Neuronal stem cell (in vitro differentiated cells): ENCODE measurements around the gene LRMDA.
A peak's percentile ranks its signal among the peaks of the same experiment; 100 is the strongest.
"Not testable (repeated sequence)": the region's sequence is repeated elsewhere in the genome, so short reads cannot be mapped to it uniquely, and the experiment has no call there.

ENCODE experiments used
- DNase-seq: peaks from one replicate; pipeline ENCODE4 v3.0.0-alpha.2; 2013; ENCODE audit warnings: low spot score
- H2AFZ ChIP-seq: one replicate; pipeline ENCODE4 v1.6.1; 2013; ENCODE audit warnings: mild to moderate bottlenecking, low read length, inconsistent platforms
- H2AK5ac ChIP-seq: 2 replicates; pipeline ENCODE4 v1.6.1; 2013; ENCODE audit warnings: low read depth, mild to moderate bottlenecking, inconsistent platforms, low read length, moderate library complexity, mixed read lengths
- H2BK120ac ChIP-seq: 2 replicates; pipeline ENCODE4 v1.6.1; 2013; ENCODE audit warnings: low read depth, mild to moderate bottlenecking, inconsistent platforms, low read length, moderate library complexity, mixed read lengths
- H2BK12ac ChIP-seq: one replicate; pipeline ENCODE4 v1.6.1; 2013; ENCODE audit warnings: low read length, inconsistent platforms
- H2BK15ac ChIP-seq: 2 replicates; pipeline ENCODE4 v1.6.1; 2013; ENCODE audit warnings: mild to moderate bottlenecking, low read length, inconsistent platforms, mixed read lengths
- H2BK5ac ChIP-seq: one replicate; pipeline ENCODE4 v1.6.1; 2013; ENCODE audit warnings: inconsistent platforms, mild to moderate bottlenecking, low read length, moderate library complexity
- H3K14ac ChIP-seq: one replicate; pipeline ENCODE4 v1.6.1; 2013; ENCODE audit warnings: low read length, inconsistent platforms
- H3K18ac ChIP-seq: 2 replicates; pipeline ENCODE4 v1.6.1; 2013; ENCODE audit warnings: low read length, inconsistent platforms
- H3K23ac ChIP-seq: 2 replicates; pipeline ENCODE4 v1.6.1; 2013; ENCODE audit warnings: low read depth, mild to moderate bottlenecking, mixed read lengths, low read length, inconsistent platforms; ENCODE audit not compliant: poor library complexity
- H3K27ac ChIP-seq: replicated peaks from 3 replicates; pipeline ENCODE4 v1.5.1; 2013; ENCODE audit warnings: low read length, inconsistent platforms
- H3K27me3 ChIP-seq, 3 experiments: 2 replicates each; pipeline ENCODE4 v1.6.1; 2013; ENCODE audit warnings: low read length in 3 of 3, mild to moderate bottlenecking in 2 of 3, inconsistent platforms in 1 of 3, low read depth in 1 of 3, mixed read lengths in 1 of 3, moderate library complexity in 1 of 3; ENCODE audit not compliant: control insufficient read depth in 3 of 3, insufficient read depth in 3 of 3
- H3K36me3 ChIP-seq, 2 donors: replicated peaks in 1 of 2; 2 replicates each; pipeline ENCODE4 v1.6.1; 2013; ENCODE audit warnings: low read length in 2 of 2; ENCODE audit not compliant: control insufficient read depth in 2 of 2, insufficient read depth in 2 of 2
- H3K4ac ChIP-seq: 2 replicates; pipeline ENCODE4 v1.6.1; 2013; ENCODE audit warnings: inconsistent platforms, mild to moderate bottlenecking, low read length, moderate library complexity
- H3K4me1 ChIP-seq, 2 donors: 1 replicate in 1 of 2; 2 replicates in 1 of 2; pipeline ENCODE4 v1.6.1; 2013; ENCODE audit warnings: low read length in 2 of 2, low read depth in 1 of 2; ENCODE audit not compliant: control insufficient read depth in 2 of 2, insufficient read depth in 1 of 2
- H3K4me2 ChIP-seq: one replicate; pipeline ENCODE4 v1.6.1; 2013; ENCODE audit warnings: mild to moderate bottlenecking, low read length, inconsistent platforms; ENCODE audit not compliant: insufficient read depth, poor library complexity, severe bottlenecking
- H3K4me3 ChIP-seq, 2 donors: 2 replicates each; pipeline ENCODE4 v1.5.1; 2013; ENCODE audit warnings: low read length in 2 of 2, mild to moderate bottlenecking in 2 of 2, inconsistent platforms in 1 of 2, moderate library complexity in 1 of 2
- H3K79me1 ChIP-seq: one replicate; pipeline ENCODE4 v1.6.1; 2013; ENCODE audit warnings: low read depth, mild to moderate bottlenecking, inconsistent platforms, low read length, moderate library complexity
- H3K9ac ChIP-seq: one replicate; pipeline ENCODE4 v1.6.1; 2013; ENCODE audit warnings: mild to moderate bottlenecking, low read depth, low read length, inconsistent platforms; ENCODE audit not compliant: poor library complexity
- H3K9me3 ChIP-seq, 2 donors: replicated peaks in 1 of 2; 2 replicates each; pipeline versions ENCODE3 to v1.6.1; 2013; ENCODE audit warnings: low read length in 2 of 2, mild to moderate bottlenecking in 2 of 2, inconsistent platforms in 1 of 2, low read depth in 1 of 2, mixed read lengths in 1 of 2, moderate library complexity in 1 of 2; ENCODE audit not compliant: control insufficient read depth in 2 of 2, insufficient read depth in 1 of 2
- H4K8ac ChIP-seq: one replicate; pipeline ENCODE4 v1.6.1; 2013; ENCODE audit warnings: low read depth, mild to moderate bottlenecking, inconsistent platforms, low read length, moderate library complexity
- H4K91ac ChIP-seq: one replicate; pipeline ENCODE4 v1.6.1; 2013; ENCODE audit warnings: low read length, low read depth, mild to moderate bottlenecking, inconsistent platforms; ENCODE audit not compliant: poor library complexity
- WGBS, 2 donors: extraction: QIAGEN DNeasy Blood & Tissue Kit; methylation state at CpG; one replicate each; pipeline ENCODE4 v1.1.7; 2013; ENCODE audit warnings: missing lambda C conversion rate in 2 of 2, mixed read lengths in 1 of 2; ENCODE audit not compliant: insufficient read length in 2 of 2, insufficient replicate concordance in 1 of 2; ENCODE audit errors: extremely low coverage in 2 of 2; 5-methylcytosine and 5-hydroxymethylcytosine counted together

LRMDA gene

GRCh38 chr10:76055963-76056362, 624.5 kb downstream of the LRMDA start:
- H3K4me1 ChIP-seq: peaks cover under 1 to 2% of the 10 kb centered on the region in 2 donors
- H3K14ac ChIP-seq: no peak overlapping the region
- no peak overlapping the region for H3K4me2 ChIP-seq
- no peak overlapping the region for H3K23ac ChIP-seq
- H3K36me3 ChIP-seq: no peaks in the 10 kb centered on the region
- no peak overlapping the region for H2AK5ac ChIP-seq
- no peak for DNase-seq
- H3K9me3 ChIP-seq: peaks cover 11 to 19% of the 10 kb centered on the region in 2 donors
- no peak overlapping the region for H2BK5ac ChIP-seq
- H3K79me1 ChIP-seq: no peaks in the 10 kb centered on the region
- H2BK15ac ChIP-seq: no peak overlapping the region
- H3K4ac ChIP-seq: no peak overlapping the region
- peak overlapping the region in 1 of 2 donors; percentile 3 for H3K4me3 ChIP-seq
- no peak overlapping the region for H4K91ac ChIP-seq
- H3K27me3 ChIP-seq: peaks cover 0 to 31% (median 8%) of the 10 kb centered on the region in 3 experiments
- no peak overlapping the region for H3K9ac ChIP-seq
- H2BK12ac ChIP-seq: no peak overlapping the region
- H3K27ac ChIP-seq: no peak overlapping the region
- H4K8ac ChIP-seq: no peak overlapping the region
- H3K18ac ChIP-seq: no peak overlapping the region
- no CpG with 5 or more reads among the region's 1 CpG for WGBS, 2 donors
- H2AFZ ChIP-seq: no peak overlapping the region
- no peak overlapping the region for H2BK120ac ChIP-seq

- H3K4ac ChIP-seq, H2BK12ac ChIP-seq, H3K14ac ChIP-seq, H4K8ac ChIP-seq, H2BK120ac ChIP-seq, H3K79me1 ChIP-seq, H3K27ac ChIP-seq, H2BK15ac ChIP-seq, H2AK5ac ChIP-seq, H3K4me3 ChIP-seq, H3K9ac ChIP-seq, H3K4me2 ChIP-seq, H3K23ac ChIP-seq, H3K36me3 ChIP-seq, H2AFZ ChIP-seq, H2BK5ac ChIP-seq, H4K91ac ChIP-seq, H3K4me1 ChIP-seq, H3K18ac ChIP-seq, DNase-seq: not testable (repeated sequence)
- no CpG with 5 or more reads among the region's 2 CpGs for WGBS, 2 donors
- Histone ChIP-seq H3K9me3 (peaks cover 6 to 11% of the 10 kb centered on the region in 2 donors), H3K27me3 (peaks cover 0 to 12% (median 0%) of the 10 kb centered on the region in 3 experiments)
These were observed 629.6 kb downstream of the LRMDA start for GRCh38 chr10:76060993-76061392.

- Histone ChIP-seq H2AFZ (no peak overlapping the region), H3K27ac (no peak overlapping the region), H4K91ac (no peak overlapping the region), H4K8ac (no peak overlapping the region), H3K9me3 (peaks cover 5 to 8% of the 10 kb centered on the region in 2 donors), H2BK15ac (no peak overlapping the region), H3K4me1 (peaks cover 2 to 4% of the 10 kb centered on the region in 2 donors), H2BK120ac (no peak overlapping the region), H3K14ac (no peak overlapping the region), H3K27me3 (peaks cover 0 to 7% (median 0%) of the 10 kb centered on the region in 3 experiments), H2BK5ac (no peak overlapping the region), H3K9ac (no peak overlapping the region), H3K4me2 (no peak overlapping the region), H2AK5ac (no peak overlapping the region), H3K18ac (no peak overlapping the region), H3K79me1 (no peaks in the 10 kb centered on the region), H3K23ac (no peak overlapping the region), H2BK12ac (no peak overlapping the region), H3K36me3 (no peaks in the 10 kb centered on the region), H3K4ac (no peak overlapping the region), H3K4me3 (no peak overlapping the region)
- no peak for DNase-seq
- WGBS, 2 donors: no CpG with 5 or more reads among the region's 1 CpG
These were observed 635.0 kb downstream of the LRMDA start for GRCh38 chr10:76066457-76066856.

- Histone ChIP-seq H3K36me3 (no peaks in the 10 kb centered on the region), H3K27me3 (peaks cover 0 to 7% (median 0%) of the 10 kb centered on the region in 3 experiments), H3K23ac (no peak overlapping the region), H3K4me3 (no peak overlapping the region), H2AFZ (no peak overlapping the region), H2BK12ac (no peak overlapping the region), H3K4me2 (no peak overlapping the region), H3K27ac (no peak overlapping the region), H3K18ac (no peak overlapping the region), H3K9ac (no peak overlapping the region), H2BK15ac (no peak overlapping the region), H2BK120ac (no peak overlapping the region), H3K4me1 (peaks cover 0 to 4% of the 10 kb centered on the region in 2 donors), H2AK5ac (no peak overlapping the region), H3K79me1 (no peaks in the 10 kb centered on the region), H4K91ac (no peak overlapping the region), H3K14ac (no peak overlapping the region), H3K4ac (no peak overlapping the region), H4K8ac (no peak overlapping the region), H3K9me3 (peaks cover 5 to 8% of the 10 kb centered on the region in 2 donors), H2BK5ac (no peak overlapping the region)
- DNase-seq: no peak
- WGBS, 2 donors: no CpG with 5 or more reads among the region's 3 CpGs
These were observed 636.0 kb downstream of the LRMDA start for GRCh38 chr10:76067447-76067846.
